RWPE2 (cell line): Measurements from ENCODE around the gene CASP9.

Experiments used
- ATAC-seq: fragments of 200-7000 bp; cut with Tn5 transposase; 3 replicates; pipeline ENCODE4 v1.9.1; 2021; ENCODE audit warnings: low read depth
- DNase-seq: peaks from one replicate; pipeline ENCODE4 v3.0.0-alpha.2; 2020; ENCODE audit warnings: low spot score
- H3K27ac ChIP-seq: fragments of 450-650 bp; 2 replicates; pipeline ENCODE4 v1.5.1; 2017; ENCODE audit warnings: mild to moderate bottlenecking; ENCODE audit not compliant: poor library complexity, severe bottlenecking
- H3K27me3 ChIP-seq: fragments of 250-450 bp; sonication (Bioruptor Pico); 2 replicates; pipeline ENCODE4 v1.5.1; 2021; ENCODE audit warnings: mild to moderate bottlenecking, moderate library complexity; ENCODE audit not compliant: insufficient read depth, poor library complexity, severe bottlenecking
- H3K36me3 ChIP-seq: fragments of 250-450 bp; sonication (Bioruptor Pico); 2 replicates; pipeline ENCODE4 v1.5.1; 2020; ENCODE audit warnings: low read depth, mild to moderate bottlenecking, moderate library complexity
- H3K4me1 ChIP-seq: fragments of 250-450 bp; sonication (Bioruptor Pico); 2 replicates; pipeline ENCODE4 v1.5.1; 2021; ENCODE audit warnings: mild to moderate bottlenecking, moderate library complexity; ENCODE audit not compliant: insufficient read depth, poor library complexity, severe bottlenecking
- H3K4me3 ChIP-seq: fragments of 250-450 bp; sonication (Bioruptor Pico); 2 replicates; pipeline ENCODE4 v1.5.1; 2021; ENCODE audit warnings: mild to moderate bottlenecking, moderate library complexity; ENCODE audit not compliant: severe bottlenecking
- H3K9me3 ChIP-seq: fragments of 250-450 bp; sonication (Bioruptor Pico); 2 replicates; pipeline ENCODE4 v1.5.1; 2021; ENCODE audit warnings: mild to moderate bottlenecking, moderate library complexity; ENCODE audit not compliant: severe bottlenecking
- CTCF ChIP-seq: fragments of 450-650 bp; IDR thresholded peaks from one replicate; pipeline ENCODE4 v1.5.1; 2017; ENCODE audit warnings: mild to moderate bottlenecking, moderate library complexity; ENCODE audit not compliant: poor library complexity, severe bottlenecking

CASP9 gene

DNA sequence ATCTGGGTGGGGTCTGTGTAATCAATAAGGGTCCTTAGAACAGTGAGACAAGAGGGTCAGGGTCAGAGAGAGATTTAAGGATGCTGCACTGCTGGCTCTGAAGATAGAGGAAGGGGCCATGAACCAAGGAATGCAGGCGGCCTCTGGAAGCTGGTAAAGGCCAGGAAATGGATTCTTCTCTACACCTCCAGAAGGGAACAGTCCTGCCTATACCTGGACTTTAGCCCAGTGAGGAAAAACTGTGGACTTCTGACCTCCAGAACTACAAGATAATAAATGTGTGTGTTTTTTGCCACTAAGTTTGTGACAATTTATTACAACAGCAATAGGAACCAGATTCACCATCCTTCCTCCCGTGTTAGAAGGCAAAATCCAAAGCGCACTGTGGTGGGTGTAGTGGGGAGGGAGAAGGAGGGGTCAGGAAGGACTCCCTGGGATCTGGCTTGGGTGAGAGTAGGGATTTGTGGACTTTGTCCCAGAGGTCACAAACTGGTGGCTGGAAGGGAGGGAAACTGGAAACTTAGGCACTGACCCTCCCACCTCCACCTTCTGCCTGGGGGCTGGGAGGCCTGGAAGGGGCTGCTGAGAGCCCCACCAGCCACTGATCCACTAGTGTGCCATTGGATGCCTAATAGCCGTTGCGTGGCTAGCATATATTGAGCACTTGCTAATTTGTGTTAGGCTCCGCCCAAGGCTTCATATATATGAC, 72.8 kb downstream of the CASP9 start:
- ATAC-seq: no peak
- Histone ChIP-seq H3K36me3 (no peaks in the 10 kb centered on the region), H3K27ac (no peak overlapping the region), H3K4me1 (no peaks in the 10 kb centered on the region), H3K9me3 (no peaks in the 10 kb centered on the region), H3K4me3 (no peak overlapping the region), H3K27me3 (no peaks in the 10 kb centered on the region)
- DNase-seq: no peak
- no peak for TF ChIP-seq CTCF

- no peaks in the 10 kb centered on the region for H3K36me3 ChIP-seq
- H3K4me3 ChIP-seq: no peak overlapping the region
- no peak for TF ChIP-seq CTCF
- ATAC-seq (no peak), DNase-seq (no peak)
- no peaks in the 10 kb centered on the region for H3K27me3 ChIP-seq
- no peaks in the 10 kb centered on the region for H3K9me3 ChIP-seq
- H3K4me1 ChIP-seq: no peaks in the 10 kb centered on the region
- H3K27ac ChIP-seq: no peak overlapping the region
Measured at GRCh38 chr1:15449567-15449966, 74.4 kb downstream of the CASP9 start.

DNA sequence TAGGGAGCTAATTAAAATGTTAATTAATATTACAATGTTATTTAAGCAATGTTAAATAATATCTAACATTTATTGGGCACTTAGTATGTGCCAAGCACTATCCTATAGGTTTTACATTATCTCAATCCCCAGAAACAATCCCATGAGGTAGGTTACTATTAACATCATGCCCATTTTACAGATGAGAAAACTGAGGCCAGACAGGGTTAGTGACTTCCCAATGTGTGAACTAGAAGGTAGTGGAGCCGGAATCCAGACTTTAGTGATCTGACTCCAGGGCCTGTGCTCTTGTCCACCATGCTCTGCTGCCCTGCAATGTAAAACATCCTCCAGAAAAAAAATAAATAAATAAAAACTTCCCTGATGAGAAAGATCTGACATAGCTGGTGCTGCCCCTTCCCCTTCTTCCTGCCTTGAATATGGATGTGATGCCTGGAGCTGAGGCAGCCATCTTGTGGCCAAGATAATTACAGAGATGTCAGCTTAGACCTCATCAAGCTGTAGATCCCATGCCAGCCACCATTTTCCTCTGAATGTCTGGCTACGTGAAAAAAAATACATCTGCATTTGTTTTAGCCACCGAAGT, 75.0 kb downstream of the CASP9 start:
- no peak overlapping the region for H3K27ac ChIP-seq
- no peaks in the 10 kb centered on the region for H3K27me3 ChIP-seq
- H3K36me3 ChIP-seq: no peaks in the 10 kb centered on the region
- no peak overlapping the region for H3K4me3 ChIP-seq
- no peaks in the 10 kb centered on the region for H3K4me1 ChIP-seq
- no peak for TF ChIP-seq CTCF
- DNase-seq: no peak
- H3K9me3 ChIP-seq: no peaks in the 10 kb centered on the region
- no peak for ATAC-seq

GRCh38 chr1:15446212-15446611, 77.8 kb downstream of the CASP9 start:
- H3K9me3 ChIP-seq: no peaks in the 10 kb centered on the region
- no peaks in the 10 kb centered on the region for H3K27me3 ChIP-seq
- ATAC-seq: no peak
- no peak for TF ChIP-seq CTCF
- no peaks in the 10 kb centered on the region for H3K36me3 ChIP-seq
- DNase-seq: no peak
- no peak overlapping the region for H3K27ac ChIP-seq
- no peaks in the 10 kb centered on the region for H3K4me1 ChIP-seq
- no peak overlapping the region for H3K4me3 ChIP-seq
